Liver (tissue), 3 donors: ENCODE data around the gene LCE1C.

Experiments used
- FOXA1 ChIP-seq: IDR thresholded peaks from 2 replicates; pipeline ENCODE4 v1.6.1; 2016; ENCODE audit warnings: antibody characterized with exemption
- FOXA2 ChIP-seq: IDR thresholded peaks from 2 replicates; pipeline ENCODE4 v1.6.1; 2016; ENCODE audit warnings: antibody characterized with exemption
- NR2F2 ChIP-seq: IDR thresholded peaks from 2 replicates; pipeline ENCODE4 v1.6.1; 2016; ENCODE audit warnings: antibody characterized with exemption
- RAD21 ChIP-seq, 2 donors: IDR thresholded peaks; 2 replicates each; pipeline ENCODE4 v1.6.1; 2016; ENCODE audit warnings: antibody characterized with exemption in 2 of 2, mild to moderate bottlenecking in 2 of 2
- REST ChIP-seq: IDR thresholded peaks from 2 replicates; pipeline ENCODE4 v1.6.1; 2016; ENCODE audit warnings: antibody characterized with exemption, mild to moderate bottlenecking
- YY1 ChIP-seq: IDR thresholded peaks from 2 replicates; pipeline ENCODE4 v1.6.1; 2016; ENCODE audit warnings: antibody characterized with exemption, mild to moderate bottlenecking
- TF ChIP-seq, protein P1 (sequence below): fragments of 150-350 bp; IDR thresholded peaks from 2 replicates; pipeline ENCODE4 v1.5.1; 2017; ENCODE audit warnings: improper control_type of control experiment, low read depth, low read length; ENCODE audit not compliant: missing input control
- TF ChIP-seq, protein P2 (sequence below): IDR thresholded peaks from 2 replicates; pipeline ENCODE4 v1.6.1; 2016; ENCODE audit warnings: antibody characterized with exemption
- TF ChIP-seq, protein P3 (sequence below): IDR thresholded peaks from 2 replicates; pipeline ENCODE4 v1.6.1; 2016; ENCODE audit warnings: antibody characterized with exemption
- TF ChIP-seq, protein P4 (sequence below): IDR thresholded peaks from 2 replicates; pipeline ENCODE4 v1.6.1; 2016; ENCODE audit warnings: antibody characterized with exemption
- donor health status: healthy.
- donor health status: healthy.

- TF ChIP-seq, protein P1, sequence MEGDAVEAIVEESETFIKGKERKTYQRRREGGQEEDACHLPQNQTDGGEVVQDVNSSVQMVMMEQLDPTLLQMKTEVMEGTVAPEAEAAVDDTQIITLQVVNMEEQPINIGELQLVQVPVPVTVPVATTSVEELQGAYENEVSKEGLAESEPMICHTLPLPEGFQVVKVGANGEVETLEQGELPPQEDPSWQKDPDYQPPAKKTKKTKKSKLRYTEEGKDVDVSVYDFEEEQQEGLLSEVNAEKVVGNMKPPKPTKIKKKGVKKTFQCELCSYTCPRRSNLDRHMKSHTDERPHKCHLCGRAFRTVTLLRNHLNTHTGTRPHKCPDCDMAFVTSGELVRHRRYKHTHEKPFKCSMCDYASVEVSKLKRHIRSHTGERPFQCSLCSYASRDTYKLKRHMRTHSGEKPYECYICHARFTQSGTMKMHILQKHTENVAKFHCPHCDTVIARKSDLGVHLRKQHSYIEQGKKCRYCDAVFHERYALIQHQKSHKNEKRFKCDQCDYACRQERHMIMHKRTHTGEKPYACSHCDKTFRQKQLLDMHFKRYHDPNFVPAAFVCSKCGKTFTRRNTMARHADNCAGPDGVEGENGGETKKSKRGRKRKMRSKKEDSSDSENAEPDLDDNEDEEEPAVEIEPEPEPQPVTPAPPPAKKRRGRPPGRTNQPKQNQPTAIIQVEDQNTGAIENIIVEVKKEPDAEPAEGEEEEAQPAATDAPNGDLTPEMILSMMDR: no peak
- TF ChIP-seq RAD21 (IDR thresholded peaks at IDR 0.05) (no peak), REST (no peak), FOXA2 (no peak), FOXA1 (no peak), YY1 (no peak), NR2F2 (no peak)
- TF ChIP-seq, protein P2, sequence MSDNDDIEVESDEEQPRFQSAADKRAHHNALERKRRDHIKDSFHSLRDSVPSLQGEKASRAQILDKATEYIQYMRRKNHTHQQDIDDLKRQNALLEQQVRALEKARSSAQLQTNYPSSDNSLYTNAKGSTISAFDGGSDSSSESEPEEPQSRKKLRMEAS: no peak
- TF ChIP-seq, protein P3, sequence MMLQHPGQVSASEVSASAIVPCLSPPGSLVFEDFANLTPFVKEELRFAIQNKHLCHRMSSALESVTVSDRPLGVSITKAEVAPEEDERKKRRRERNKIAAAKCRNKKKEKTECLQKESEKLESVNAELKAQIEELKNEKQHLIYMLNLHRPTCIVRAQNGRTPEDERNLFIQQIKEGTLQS: no peak
- TF ChIP-seq, protein P4, sequence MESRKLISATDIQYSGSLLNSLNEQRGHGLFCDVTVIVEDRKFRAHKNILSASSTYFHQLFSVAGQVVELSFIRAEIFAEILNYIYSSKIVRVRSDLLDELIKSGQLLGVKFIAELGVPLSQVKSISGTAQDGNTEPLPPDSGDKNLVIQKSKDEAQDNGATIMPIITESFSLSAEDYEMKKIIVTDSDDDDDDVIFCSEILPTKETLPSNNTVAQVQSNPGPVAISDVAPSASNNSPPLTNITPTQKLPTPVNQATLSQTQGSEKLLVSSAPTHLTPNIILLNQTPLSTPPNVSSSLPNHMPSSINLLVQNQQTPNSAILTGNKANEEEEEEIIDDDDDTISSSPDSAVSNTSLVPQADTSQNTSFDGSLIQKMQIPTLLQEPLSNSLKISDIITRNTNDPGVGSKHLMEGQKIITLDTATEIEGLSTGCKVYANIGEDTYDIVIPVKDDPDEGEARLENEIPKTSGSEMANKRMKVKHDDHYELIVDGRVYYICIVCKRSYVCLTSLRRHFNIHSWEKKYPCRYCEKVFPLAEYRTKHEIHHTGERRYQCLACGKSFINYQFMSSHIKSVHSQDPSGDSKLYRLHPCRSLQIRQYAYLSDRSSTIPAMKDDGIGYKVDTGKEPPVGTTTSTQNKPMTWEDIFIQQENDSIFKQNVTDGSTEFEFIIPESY: no peak
These were observed 5.1 kb downstream of the LCE1C start for GRCh38 chr1:152801333-152801732.
